B cell (primary cell): ENCODE measurements around the gene KLHL3.

ENCODE experiments used
- CTCF ChIP-seq: fragments of 200-600 bp; IDR thresholded peaks from one replicate; pipeline ENCODE4 v1.8.0; 2022; ENCODE audit warnings: antibody characterized with exemption, mild to moderate bottlenecking
- EZH2 ChIP-seq: IDR thresholded peaks from 2 replicates; pipeline ENCODE4 v1.6.1; 2012; ENCODE audit warnings: borderline replicate concordance, low read depth, mild to moderate bottlenecking, moderate library complexity, low read length; ENCODE audit not compliant: insufficient read depth, poor library complexity, severe bottlenecking

DNA sequence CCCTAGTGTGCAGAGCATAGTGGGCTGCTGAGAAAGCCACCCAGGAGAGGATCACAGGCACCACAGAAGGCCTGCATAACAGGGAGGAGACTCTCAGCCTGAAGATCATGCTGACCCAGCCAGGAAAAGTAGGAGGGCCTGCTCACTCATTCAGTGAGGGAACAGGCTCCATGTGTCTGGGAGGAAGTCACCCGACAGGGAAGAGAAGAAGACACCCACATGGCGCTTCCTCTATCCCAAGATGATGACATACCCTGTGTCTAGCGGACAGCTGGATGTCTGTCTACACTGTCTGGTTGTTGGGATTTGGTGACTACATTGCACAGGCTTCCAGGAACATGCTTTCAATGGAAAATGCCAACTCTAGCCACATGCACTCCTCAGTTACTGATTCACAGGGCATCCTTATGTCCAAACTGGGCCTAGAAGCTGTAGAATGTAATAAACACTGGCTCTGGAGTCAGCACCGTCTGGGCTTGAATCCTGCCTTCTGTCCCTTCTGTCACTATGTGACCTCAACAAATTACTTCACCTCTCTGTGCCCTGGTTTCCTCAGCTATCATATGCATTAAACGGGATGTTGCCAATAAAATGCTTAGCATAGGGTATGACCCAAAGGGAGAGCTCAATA lies 47.6 kb downstream of the KLHL3 start:
- no peak for TF ChIP-seq CTCF
- no peak for TF ChIP-seq EZH2
